NOMO-1 treated with dmso at 0.1 percent for 144 hours (cell line): ENCODE results near the gene MOV10L1.
A peak's percentile ranks its signal among the peaks of the same experiment; 100 is the strongest.

ENCODE experiments used
- DNase-seq: peaks from one replicate; lab custom pipeline; 2025; ENCODE audit not compliant: unreplicated experiment; lab: John Stamatoyannopoulos, UW

MOV10L1 gene

GRCh38 chr22:50173311-50173982, 83.6 kb downstream of the MOV10L1 start:
- DNase-seq: peak; percentile 69

GRCh38 chr22:50173983-50174355, 84.2 kb downstream of the MOV10L1 start:
- no peak for DNase-seq

GRCh38 chr22:50174382-50175190, 84.8 kb downstream of the MOV10L1 start:
- DNase-seq: no peak

- DNase-seq: no peak
Observed at GRCh38 chr22:50175191-50175461, 85.3 kb downstream of the MOV10L1 start.

- DNase-seq: no peak
Observed at GRCh38 chr22:50175921-50176849, 86.4 kb downstream of the MOV10L1 start.

- no peak for DNase-seq
Observed at GRCh38 chr22:50176850-50177536, 87.2 kb downstream of the MOV10L1 start.

GRCh38 chr22:50177537-50178470, 88.0 kb downstream of the MOV10L1 start:
- no peak for DNase-seq

- DNase-seq: no peak
Observed at GRCh38 chr22:50178471-50178864, 88.7 kb downstream of the MOV10L1 start.

GRCh38 chr22:50178871-50179869, 89.4 kb downstream of the MOV10L1 start:
- DNase-seq: no peak

- DNase-seq: no peak
Observed at GRCh38 chr22:50179937-50180726, 90.3 kb downstream of the MOV10L1 start.

- DNase-seq: no peak
Observed at GRCh38 chr22:50180727-50181521, 91.1 kb downstream of the MOV10L1 start.

- no peak for DNase-seq
Observed at GRCh38 chr22:50182176-50183081, 92.6 kb downstream of the MOV10L1 start.

- DNase-seq: no peak
Observed at GRCh38 chr22:50183141-50183971, 93.5 kb downstream of the MOV10L1 start.

- no peak for DNase-seq
Observed at GRCh38 chr22:50184004-50184901, 94.4 kb downstream of the MOV10L1 start.
